H54 (cell line): Measurements from ENCODE around the gene PCLO.
"Not testable (repeated sequence)": the region's sequence is repeated elsewhere in the genome, so short reads cannot be mapped to it uniquely, and the experiment has no call there.

Source experiments
- DNase-seq: peaks from one replicate; pipeline ENCODE4 v3.0.0; 2011; ENCODE audit warnings: low spot score, mixed read lengths; ENCODE audit not compliant: insufficient read length
- FAIRE-seq: peaks from 3 replicates; lab custom pipeline; 2011; peaks lifted over from hg19 to GRCh38; lab: Jason Lieb, UNC
- POLR2A ChIP-seq: IDR thresholded peaks from 2 replicates; pipeline ENCODE4 v1.6.1; 2011; ENCODE audit warnings: low read depth, mild to moderate bottlenecking, low read length

The PCLO gene

DNA sequence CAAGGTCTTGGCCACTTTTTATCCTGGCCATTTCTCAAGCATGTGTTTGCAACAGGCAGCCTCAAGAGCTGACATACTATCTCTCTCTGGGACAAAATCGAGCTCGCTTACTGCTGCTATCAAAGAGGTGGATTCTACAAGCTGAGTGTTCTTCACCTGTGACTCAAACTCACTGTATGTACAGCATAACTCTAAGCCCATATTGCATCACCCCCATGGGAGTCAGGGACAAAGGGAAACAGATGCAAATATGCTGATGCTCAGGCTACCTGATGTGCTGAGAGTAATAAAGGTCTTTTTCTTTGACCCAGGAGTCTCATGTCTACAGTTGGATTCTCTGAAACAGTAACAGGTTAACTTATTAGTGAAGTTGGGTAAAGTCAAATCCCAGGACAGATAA is 45.2 kb downstream of the PCLO start:
- no peak for TF ChIP-seq POLR2A
- no peak for DNase-seq
- FAIRE-seq: no peak

DNA sequence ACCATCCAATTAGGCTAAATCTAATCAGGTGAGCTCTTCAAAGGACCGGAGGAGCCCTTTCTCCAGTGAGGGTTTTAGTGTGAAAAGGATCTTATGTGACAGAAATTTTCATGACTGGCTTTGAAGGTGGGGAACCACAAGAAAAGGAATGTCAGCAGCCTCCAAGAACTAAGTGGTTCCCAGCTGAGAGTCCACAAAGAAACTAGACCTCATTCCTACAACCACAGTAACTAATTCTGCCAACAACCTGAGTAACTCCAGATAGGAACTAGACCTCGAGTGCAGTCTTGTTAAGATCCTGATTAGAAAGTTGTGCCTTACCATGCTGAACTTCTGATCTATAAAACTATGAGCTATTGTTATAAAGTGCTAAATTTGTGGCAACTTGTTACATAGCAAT is 51.3 kb downstream of the PCLO start:
- no peak for DNase-seq
- TF ChIP-seq POLR2A: no peak
- no peak for FAIRE-seq

DNA sequence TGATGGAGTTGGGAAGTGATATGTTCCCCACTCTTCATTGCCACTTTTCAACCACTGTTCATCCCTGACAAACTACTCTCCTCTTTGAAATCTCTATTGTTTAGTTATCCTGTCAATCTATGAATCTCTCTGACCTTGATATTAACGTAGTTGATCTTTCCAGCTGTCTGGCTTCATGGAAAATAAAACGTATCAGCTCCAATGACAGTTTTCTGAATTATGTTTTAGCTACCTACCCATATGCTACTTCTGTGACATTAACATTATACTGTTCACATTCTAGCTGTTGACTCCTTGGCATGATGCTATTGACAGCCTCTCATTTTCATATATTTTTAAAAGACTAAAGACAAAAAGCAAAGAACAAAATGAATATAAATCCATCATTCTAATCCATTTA is 53.3 kb downstream of the PCLO start:
- no peak for TF ChIP-seq POLR2A
- FAIRE-seq (no peak), DNase-seq (no peak)

DNA sequence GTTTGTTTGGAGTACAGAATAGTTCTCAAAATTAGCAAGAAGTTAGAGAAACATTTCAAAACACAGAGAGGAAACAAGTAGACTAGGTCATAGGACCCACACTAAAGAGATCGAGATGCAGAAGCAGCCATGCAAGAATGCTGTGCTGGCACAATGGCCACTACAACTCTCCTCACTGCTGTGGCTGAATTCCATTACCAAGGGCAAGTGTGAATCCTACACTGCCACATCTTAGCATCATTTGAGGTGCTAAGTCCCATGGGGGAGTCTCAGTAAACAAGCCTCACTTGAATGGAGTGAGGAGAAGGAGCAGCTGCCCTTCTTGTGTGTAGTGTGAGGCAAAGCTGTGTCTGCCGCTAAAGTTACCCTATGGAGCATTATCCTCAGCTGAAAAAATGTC is 56.7 kb downstream of the PCLO start:
- TF ChIP-seq POLR2A: no peak
- FAIRE-seq: peak; percentile 43
- no peak for DNase-seq

DNA sequence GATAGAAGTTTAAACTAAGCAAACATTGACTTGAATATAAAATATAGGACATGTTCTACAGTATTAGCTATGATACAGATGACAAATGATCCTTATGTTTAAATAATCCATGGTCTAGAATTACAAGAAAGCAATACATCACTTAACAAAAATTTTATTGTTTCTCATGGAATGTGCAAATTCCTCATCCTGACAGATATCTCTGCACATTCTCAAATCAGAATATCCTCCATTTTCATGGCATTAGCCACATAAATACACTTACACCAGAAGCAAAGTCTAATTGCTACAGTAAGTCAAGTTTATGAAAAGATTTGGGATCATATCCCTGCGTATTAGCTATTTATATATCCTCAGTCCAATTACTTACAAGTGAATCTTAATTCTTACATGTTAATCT is 57.6 kb downstream of the PCLO start:
- no peak for TF ChIP-seq POLR2A
- FAIRE-seq: no peak
- no peak for DNase-seq

DNA sequence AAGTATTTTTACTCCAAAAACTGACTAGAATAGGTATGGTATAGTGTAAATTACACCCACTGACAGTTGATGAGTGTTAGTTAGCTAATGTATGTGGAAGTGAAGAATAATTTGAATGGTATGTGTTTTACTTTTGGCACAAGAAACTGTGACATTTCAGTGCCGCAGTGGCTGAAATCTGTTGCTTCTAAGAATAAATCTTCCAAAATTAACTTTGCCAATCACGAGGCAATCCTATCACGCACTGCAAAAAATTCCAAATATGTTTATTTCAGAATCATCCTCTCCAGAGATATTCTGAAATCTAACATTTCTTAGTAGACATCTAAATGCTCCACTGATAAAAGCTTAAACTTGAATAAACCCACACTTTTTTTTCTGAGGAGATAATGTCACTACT is 61.2 kb downstream of the PCLO start:
- DNase-seq (no peak), FAIRE-seq (no peak)
- no peak for TF ChIP-seq POLR2A

DNA sequence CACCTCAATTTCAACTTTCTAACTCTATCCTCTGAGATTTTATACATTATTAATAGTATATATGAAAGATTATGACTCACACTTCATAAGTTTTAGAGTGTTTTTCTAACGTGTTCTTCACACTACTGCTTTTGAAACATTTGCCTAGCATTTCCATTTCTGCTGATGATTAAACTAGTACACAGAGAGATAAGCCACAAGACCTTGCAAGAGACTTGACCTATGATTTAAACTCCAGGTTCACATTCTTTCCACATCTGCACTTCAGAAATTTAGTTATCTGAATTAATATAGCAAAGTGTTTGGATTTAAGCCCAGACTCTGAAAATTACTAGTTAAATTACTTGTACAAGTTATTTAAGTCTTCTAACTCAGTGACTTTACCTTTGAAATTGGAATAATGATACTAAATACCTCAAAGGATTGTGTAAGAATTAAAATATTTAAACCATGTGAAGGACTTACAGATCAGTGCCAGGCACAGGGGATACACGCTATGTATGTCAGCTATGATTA is 66.6 kb downstream of the PCLO start:
- DNase-seq (no peak), FAIRE-seq (no peak)
- no peak for TF ChIP-seq POLR2A

DNA sequence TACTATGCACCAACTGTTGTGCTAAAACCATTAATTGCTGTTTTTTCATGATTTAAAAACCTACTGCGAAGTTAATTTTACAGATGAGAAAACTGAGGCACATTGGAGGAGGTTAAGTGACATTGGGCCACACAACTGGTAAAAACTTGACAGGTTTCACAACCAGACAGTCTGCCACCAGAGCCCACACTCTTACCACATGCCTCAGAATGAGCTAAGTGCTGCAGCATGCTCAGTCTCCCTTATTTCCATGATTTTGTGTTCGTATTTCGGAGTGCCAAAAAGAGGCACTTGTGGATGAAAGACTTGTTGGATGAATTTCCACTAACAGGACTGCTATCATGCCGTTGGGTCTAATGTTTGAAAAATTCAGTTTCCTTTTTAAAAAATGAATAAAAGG is 77.4 kb downstream of the PCLO start:
- DNase-seq (no peak), FAIRE-seq (no peak)
- no peak for TF ChIP-seq POLR2A

DNA sequence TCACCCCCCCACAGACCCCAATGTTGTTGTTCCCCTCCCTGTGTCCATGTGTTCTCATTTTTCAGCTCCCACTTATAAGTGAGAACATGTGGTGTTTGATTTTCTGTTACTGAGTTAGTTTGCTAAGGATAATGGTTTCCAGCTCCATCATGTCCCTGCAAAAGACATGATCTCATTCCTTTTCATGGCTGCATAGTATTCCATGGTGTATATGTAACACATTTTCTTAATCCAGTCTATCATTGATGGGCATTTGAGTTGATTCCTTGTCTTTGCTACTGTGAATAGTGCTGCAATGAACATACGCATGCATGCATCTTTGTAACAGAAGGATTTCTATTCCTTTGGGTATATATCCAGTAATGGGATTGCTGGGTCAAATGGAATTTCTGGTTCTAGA is 82.8 kb downstream of the PCLO start:
- DNase-seq, FAIRE-seq: not testable (repeated sequence)

DNA sequence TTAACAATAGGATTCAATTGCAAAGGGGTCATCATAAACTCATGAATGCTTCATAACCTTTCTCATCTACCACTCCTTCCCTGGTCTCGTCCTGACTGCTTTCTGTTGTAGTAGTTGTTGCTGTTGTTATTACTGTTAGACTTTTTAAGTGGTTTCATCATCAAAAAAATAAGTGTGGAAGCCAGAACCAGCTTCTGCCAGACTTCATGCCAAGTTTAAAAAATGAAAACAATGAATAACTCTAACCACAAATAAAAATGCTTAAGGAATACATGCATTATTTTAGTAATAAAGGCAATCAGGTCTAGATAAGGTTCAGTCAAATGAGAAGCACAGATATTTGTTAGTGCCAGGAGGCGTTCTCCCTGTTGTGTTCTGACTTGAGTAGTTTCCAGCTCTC is 85.4 kb downstream of the PCLO start:
- DNase-seq (no peak), FAIRE-seq (peak; percentile 30)
- TF ChIP-seq POLR2A: no peak

DNA sequence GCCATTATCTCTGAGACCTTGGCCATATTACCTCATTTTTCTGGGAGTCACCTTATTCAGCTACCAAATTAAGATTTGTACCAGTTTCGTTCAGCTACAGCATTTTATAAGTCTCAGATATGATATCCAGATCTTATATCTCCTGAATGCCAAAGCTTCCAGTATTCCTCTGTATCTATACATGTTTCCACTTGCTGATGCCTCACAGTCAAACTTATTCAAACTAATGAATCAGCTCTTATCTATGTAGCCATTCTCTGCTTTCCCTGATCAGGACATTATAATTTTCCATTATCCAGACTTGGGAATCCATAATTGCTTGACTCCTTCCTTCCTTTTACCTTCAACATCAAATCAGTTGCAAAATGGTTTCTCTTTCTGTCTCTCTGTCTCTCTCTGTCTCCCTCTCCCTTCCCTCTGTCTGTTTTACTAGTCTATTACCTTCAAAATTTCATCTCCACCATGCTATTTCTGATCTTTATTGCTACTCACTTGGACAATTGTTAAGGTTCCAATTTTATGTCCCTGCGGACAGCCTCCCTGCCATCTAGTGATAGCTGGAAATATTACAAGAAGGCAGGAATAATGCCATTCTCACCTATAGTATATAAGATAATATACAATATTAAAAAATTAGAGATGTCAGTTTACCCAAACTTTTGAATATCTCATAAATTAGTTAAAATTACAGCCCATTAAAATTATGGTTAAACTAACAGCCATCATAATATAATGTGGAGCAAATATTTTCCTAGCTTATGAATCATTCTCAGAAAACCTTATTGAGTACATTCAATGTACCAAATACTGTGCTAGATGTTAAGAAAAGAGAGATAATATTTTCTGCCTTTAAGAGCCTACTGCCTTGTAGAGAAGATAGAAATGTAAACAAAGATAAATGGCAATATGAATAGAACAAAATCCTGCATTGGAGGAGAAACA is 89.8 kb downstream of the PCLO start:
- FAIRE-seq: no peak
- no peak for TF ChIP-seq POLR2A
- no peak for DNase-seq

DNA sequence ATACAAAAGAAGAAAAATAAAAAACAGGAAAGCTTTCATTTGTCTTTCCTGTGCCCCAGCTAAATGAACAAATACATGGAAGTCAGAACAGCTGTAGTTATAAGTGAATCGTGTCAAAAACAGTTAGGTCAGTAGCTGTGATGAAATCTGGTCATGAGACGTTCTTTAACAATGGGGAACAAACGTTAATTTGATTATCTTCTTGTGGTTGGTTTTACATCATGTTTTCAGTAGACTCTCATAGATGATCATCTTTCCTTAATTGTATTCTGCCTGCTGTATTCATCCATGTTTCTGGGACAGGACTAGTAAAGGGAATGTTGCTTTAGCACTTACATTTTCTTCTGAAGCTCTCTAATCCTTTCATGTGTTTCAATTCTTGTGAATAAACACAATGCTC is 97.0 kb downstream of the PCLO start:
- no peak for TF ChIP-seq POLR2A
- no peak for FAIRE-seq
- no peak for DNase-seq

DNA sequence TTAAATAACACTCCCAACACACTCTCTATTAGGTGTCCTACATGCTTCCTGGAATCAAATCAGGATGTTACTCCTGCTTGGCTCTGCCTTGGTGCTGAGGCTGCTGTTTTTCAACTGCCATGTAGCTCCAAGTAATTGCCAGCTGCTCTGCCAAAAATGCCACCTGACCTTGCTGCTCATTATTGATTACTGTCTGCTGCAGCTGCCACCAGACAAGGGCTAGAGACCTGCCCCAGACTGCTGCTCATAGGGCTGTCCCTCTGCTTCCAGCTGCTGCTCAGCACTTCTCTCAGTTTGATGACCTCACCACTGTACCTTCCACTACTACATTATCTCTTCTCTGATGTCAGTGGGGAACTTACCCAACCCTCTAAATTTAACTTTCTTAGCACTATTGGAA is 102.5 kb downstream of the PCLO start:
- FAIRE-seq (peak; percentile 66), DNase-seq (no peak)
- no peak for TF ChIP-seq POLR2A

DNA sequence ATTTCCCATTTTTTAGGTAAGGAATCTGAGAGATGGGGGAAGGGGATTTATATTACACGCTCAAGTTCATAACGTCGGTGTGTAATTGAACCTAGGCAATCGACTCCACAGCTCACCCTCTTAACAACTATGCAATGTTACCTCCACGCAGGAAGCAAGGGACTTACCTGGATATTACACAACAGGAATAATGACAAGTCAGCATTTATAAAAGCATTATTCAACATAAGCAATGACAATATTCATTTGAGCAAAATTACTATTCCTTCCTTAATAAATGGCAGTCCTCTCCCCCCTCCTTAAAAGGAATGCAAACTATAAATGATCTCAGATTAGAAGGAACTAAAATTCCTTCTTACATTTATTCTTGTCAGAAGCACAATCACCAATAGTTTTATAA is 104.0 kb downstream of the PCLO start:
- DNase-seq: no peak
- no peak for FAIRE-seq
- TF ChIP-seq POLR2A: no peak

DNA sequence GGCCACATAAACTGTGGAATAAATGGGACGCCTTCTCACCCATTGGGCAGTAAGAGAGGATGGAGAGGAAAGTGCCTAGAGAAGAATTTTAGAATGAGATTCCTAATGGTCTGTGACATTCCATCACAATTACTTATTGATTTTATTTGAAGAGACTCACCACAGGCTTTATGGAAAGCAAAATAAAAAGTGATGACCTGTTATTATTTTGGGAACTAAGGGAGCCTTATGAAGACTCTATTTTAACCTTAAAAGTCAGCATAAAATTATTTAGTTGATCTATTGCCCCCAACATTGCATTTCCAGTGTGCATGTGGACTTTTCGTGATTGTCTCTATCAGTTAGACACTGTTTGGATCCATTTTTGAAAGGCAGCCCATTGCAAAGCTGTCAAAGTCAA is 107.5 kb downstream of the PCLO start:
- FAIRE-seq: no peak

More for the DNA sequence above, 107.5 kb downstream of the PCLO start:
- DNase-seq: no peak
- TF ChIP-seq POLR2A: no peak
